K562 treated with DMSO at 1 percent for 4 hours (cell line): Measurements from ENCODE around the gene PHLDB1. TPM values are rescaled to one million over a fixed set of nuclear protein-coding genes. Genes with fewer than 3 reads are reported as not detected.

Experiments used
- total RNA-seq: library from RNA; unstranded; fragments of 300-600 nt; gene quantifications from 2 replicates; pipeline ENCODE4 v1.2.3, GENCODE V29; 2022; ENCODE audit not compliant: insufficient read depth

Gene PHLDB1
- total RNA-seq = 23.8 and 27.1 TPM in 2 replicates

DNA sequence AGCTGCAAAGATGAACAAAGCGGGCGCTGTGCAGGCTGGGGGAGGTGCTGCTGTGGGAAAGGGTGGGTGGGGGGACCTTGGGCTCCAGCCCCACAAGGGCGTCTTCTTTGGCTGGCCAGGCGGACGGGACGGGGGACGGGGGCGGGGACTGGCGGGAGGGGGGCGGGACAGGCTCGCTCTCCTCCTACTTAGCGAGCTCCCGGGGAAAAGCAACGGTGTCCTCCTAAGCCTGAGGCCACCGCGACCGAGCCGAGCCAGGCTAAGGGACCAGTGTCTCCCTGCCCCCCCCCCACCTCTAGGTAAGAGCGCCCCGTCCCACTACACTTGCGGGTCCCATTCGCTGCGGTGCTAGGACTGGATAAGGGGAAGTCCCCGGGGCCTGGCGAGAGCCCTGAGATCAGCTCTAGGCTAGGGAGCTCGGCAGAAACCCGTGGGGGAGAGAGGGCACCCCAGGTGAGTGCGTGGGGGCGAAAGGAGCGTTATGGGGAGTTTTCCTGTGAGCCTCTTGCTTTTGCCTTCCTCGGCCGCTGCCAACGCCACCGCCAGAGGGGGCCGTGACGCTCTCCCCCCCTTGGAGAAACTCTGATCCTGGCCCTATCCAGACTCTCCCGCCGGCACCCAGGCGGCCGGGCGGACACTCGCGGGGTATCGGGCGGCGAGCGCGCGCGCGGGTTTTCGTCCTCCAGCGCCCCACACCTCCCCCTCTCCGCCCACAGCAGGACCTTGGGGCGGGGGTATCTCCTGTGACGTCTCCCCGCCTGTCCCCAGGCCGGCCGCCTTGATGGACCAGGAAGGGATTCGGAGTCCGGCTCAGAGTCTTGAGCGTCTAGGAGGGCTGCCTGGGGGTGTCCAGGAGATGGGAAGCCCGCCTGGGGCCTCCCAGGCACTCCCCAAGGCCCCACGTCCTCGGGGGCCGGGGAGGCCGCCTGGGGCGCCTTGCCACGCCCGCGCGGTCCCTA lies at the start of gene PHLDB1:
PHLDB1 (plus strand) TSS at position 215 of the 959 bp plus-strand sequence. CDS start 6,222 bp downstream, outside the sequence.

DNA sequence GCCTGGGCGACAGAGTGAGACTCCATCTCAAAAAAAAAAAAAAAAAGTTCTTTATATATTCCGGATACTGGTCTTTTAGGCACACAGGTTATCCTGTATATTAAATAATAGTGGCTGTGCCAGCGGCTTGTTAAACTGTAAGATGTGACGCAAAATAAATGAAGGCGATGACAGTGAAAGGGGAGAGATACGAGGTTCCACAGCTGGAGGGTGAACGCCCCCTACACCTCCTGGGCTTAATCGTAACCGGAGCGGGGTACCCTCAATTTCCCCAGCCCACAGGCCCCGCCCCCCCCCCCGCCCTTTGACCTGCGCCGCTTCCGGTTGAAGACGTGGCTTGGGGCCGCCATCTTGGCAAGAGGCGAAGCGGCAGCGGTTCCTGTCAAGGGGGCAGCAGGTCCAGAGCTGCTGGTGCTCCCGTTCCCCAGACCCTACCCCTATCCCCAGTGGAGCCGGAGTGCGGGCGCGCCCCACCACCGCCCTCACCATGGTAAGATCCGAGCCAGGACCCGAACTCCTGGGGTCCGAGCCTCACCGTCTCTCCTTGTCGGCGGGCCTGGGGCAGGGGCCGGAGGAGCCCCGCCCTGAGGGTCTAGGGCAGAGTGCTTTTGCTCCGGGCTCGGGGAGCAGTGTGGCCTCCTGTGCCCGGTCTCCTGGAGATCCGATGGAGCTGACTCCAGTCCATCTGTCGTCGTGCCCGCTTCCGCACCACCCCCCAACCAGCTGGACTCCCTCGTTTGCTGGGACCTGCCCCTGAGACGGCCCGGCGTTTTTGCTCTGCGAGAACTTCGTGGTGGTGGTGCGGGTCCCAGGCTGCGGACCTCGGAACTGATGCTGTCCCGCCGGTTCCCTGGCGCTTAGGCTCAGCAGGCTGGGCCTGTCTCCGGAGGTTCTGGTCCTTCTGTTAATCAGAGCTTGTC lies 35.1 kb upstream of the PHLDB1 start, which contains the start of gene ARCN1:
ARCN1 (plus strand) TSS at position 349 of the 920 bp plus-strand sequence; CDS start at position 488, 139 bp downstream.

DNA sequence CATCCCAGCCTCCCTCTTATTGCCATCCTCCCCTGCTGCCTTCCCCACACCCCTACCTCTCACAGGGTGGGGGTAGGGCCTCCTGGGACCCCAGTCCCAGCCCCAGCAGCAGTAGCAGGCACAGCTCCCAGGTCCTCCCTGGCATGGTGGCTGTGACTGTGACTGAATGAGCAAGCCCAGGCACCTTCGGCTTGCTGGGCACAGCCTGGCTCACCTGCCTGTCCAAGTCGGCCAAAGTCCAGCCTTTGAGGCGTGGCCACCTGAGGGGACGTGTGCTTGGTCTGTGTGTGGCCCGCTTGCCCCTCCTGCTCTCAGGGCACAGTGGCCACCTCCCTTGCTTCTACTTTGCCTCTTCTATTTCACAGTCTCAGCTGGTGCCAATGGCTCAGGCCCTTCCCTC lies 72.1 kb downstream of the PHLDB1 start, which contains the start of gene TREH:
TREH (minus strand) TSS at position 168 of the 400 bp plus-strand sequence; CDS start at position 145, 23 bp downstream.

Other genes starting within 250 kb of the PHLDB1 start
- gene UBE4A, start 248.0 kb upstream of the PHLDB1 start, total RNA-seq = 16.5 and 18.2 TPM in 2 replicates
- 156 and 164 TPM in 2 replicates for gene ATP5MG, start 206.0 kb upstream of the PHLDB1 start, total RNA-seq
- gene KMT2A, start 171.1 kb upstream of the PHLDB1 start, total RNA-seq = 17.7 and 23.8 TPM in 2 replicates
- gene TTC36, start 80.1 kb upstream of the PHLDB1 start, total RNA-seq = 2.8 and 2.9 TPM in 2 replicates
- 7.8 and 21.9 TPM in 2 replicates for gene TMEM25, start 76.4 kb upstream of the PHLDB1 start, total RNA-seq
- 13.5 and 16.9 TPM in 2 replicates for gene IFT46, start 41.7 kb upstream of the PHLDB1 start, total RNA-seq
- 93.3 and 108 TPM in 2 replicates for gene ARCN1, start 35.2 kb upstream of the PHLDB1 start, total RNA-seq
- gene TREH, start 72.0 kb downstream of the PHLDB1 start, total RNA-seq = not detected in 2 replicates
- 14.2 and 22.0 TPM in 2 replicates for gene DDX6, start 183.5 kb downstream of the PHLDB1 start, total RNA-seq